Transverse colon (tissue), 4 donors: ENCODE measurements around the gene IGFBP7.

ENCODE experiments used
- POLR2A ChIP-seq: fragments of 450-650 bp; IDR thresholded peaks from one replicate; pipeline ENCODE4 v1.6.1; 2016; ENCODE audit warnings: antibody characterized with exemption, mild to moderate bottlenecking, moderate library complexity
- POLR2AphosphoS5 ChIP-seq, 3 donors: sonication (generic); formaldehyde crosslinking; IDR thresholded peaks; one replicate each; pipeline ENCODE4 v1.6.1; 2016; ENCODE audit warnings: antibody characterized with exemption in 3 of 3
- TF ChIP-seq, protein P1 (sequence below), 5 experiments: fragments of 200-600 bp in 3 of 5; fragments of 450-650 bp in 2 of 5; sonication (generic) in 3 of 5; IDR thresholded peaks; 1 replicate in 2 of 5; 2 replicates in 3 of 5; pipeline ENCODE4 v1.5.1; 2016 to 2017; ENCODE audit warnings: antibody characterized with exemption in 5 of 5, inconsistent platforms in 3 of 5, mild to moderate bottlenecking in 2 of 5, moderate library complexity in 1 of 5

- TF ChIP-seq, protein P1, sequence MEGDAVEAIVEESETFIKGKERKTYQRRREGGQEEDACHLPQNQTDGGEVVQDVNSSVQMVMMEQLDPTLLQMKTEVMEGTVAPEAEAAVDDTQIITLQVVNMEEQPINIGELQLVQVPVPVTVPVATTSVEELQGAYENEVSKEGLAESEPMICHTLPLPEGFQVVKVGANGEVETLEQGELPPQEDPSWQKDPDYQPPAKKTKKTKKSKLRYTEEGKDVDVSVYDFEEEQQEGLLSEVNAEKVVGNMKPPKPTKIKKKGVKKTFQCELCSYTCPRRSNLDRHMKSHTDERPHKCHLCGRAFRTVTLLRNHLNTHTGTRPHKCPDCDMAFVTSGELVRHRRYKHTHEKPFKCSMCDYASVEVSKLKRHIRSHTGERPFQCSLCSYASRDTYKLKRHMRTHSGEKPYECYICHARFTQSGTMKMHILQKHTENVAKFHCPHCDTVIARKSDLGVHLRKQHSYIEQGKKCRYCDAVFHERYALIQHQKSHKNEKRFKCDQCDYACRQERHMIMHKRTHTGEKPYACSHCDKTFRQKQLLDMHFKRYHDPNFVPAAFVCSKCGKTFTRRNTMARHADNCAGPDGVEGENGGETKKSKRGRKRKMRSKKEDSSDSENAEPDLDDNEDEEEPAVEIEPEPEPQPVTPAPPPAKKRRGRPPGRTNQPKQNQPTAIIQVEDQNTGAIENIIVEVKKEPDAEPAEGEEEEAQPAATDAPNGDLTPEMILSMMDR (IDR thresholded peaks at IDR 0.05), result no peak
- TF ChIP-seq POLR2A (no peak), POLR2AphosphoS5 (IDR thresholded peaks at IDR 0.05) (no peak)
These were observed 39.6 kb upstream of the IGFBP7 start for GRCh38 chr4:57149833-57150232.
